IPS-18a (cell line): Measurements from ENCODE around the gene PRKCB.
A peak's percentile ranks its signal among the peaks of the same experiment; 100 is the strongest.
"Not testable (repeated sequence)": the region's sequence is repeated elsewhere in the genome, so short reads cannot be mapped to it uniquely, and the experiment has no call there.

Experiments used
- H3K27ac ChIP-seq: one replicate; pipeline ENCODE4 v1.5.1; 2013; ENCODE audit warnings: low read length
- H3K27me3 ChIP-seq: one replicate; pipeline ENCODE4 v1.6.1; 2013; ENCODE audit warnings: mild to moderate bottlenecking, low read length; ENCODE audit not compliant: control insufficient read depth, insufficient read depth
- H3K36me3 ChIP-seq: one replicate; pipeline ENCODE4 v1.6.1; 2013; ENCODE audit warnings: low read depth, low read length; ENCODE audit not compliant: control insufficient read depth
- H3K4me1 ChIP-seq: one replicate; pipeline ENCODE4 v1.6.1; 2013; ENCODE audit warnings: low read depth, low read length; ENCODE audit not compliant: control insufficient read depth
- H3K4me3 ChIP-seq: one replicate; pipeline ENCODE4 v1.5.1; 2013; ENCODE audit warnings: low read length
- H3K9ac ChIP-seq: one replicate; pipeline ENCODE4 v1.6.1; 2013; ENCODE audit warnings: mild to moderate bottlenecking, low read length, moderate library complexity
- H3K9me3 ChIP-seq: one replicate; pipeline ENCODE4 v1.6.1; 2013; ENCODE audit warnings: low read depth, low read length; ENCODE audit not compliant: control insufficient read depth

Gene PRKCB

DNA sequence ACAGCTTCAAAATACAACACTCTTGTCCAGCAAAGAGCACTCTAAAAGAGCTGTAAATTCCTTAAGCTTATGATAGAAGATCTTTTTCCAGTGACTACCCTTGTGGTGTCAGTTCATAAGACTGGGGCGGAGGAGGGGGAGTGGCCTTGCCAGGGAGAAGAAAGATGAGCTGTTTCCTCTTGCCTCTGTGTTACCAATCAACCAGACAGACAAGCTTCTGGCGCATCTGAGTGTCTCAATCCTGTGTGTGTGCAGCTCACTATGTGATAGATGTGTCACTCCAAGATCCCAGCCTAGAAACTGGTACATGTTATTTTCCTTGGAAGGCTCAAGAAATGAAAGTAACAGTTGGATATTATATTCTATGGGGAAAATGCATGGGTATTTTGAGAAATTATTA lies 253.0 kb downstream of the PRKCB start:
- Histone ChIP-seq H3K9ac (no peak overlapping the region), H3K36me3 (no peaks in the 10 kb centered on the region), H3K9me3 (no peaks in the 10 kb centered on the region), H3K27ac (no peak overlapping the region), H3K4me1 (no peaks in the 10 kb centered on the region), H3K27me3 (no peaks in the 10 kb centered on the region), H3K4me3 (no peak overlapping the region)

DNA sequence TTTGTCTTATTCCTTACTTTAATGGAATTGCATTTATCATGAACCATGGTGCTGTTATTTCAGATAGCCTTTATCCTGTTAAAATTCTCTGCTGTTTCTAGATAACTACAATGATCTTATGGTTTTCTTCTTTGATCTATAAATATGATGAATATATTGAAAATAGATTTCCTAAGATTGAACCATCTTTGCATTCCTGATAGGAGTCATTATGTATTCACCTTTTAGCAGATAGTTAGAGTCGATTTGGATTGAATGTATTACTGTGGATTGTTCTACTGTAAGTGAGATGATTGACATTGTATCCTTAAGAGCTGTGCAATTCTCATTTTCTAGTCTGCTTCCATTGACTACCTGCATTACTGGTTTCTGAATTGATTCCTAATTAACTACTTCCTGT lies 255.3 kb downstream of the PRKCB start:
- Histone ChIP-seq H3K9ac (no peak overlapping the region), H3K9me3 (peaks cover 3% of the 10 kb centered on the region), H3K27ac (no peak overlapping the region), H3K36me3 (no peaks in the 10 kb centered on the region), H3K4me3 (no peak overlapping the region), H3K27me3 (no peaks in the 10 kb centered on the region), H3K4me1 (no peaks in the 10 kb centered on the region)

DNA sequence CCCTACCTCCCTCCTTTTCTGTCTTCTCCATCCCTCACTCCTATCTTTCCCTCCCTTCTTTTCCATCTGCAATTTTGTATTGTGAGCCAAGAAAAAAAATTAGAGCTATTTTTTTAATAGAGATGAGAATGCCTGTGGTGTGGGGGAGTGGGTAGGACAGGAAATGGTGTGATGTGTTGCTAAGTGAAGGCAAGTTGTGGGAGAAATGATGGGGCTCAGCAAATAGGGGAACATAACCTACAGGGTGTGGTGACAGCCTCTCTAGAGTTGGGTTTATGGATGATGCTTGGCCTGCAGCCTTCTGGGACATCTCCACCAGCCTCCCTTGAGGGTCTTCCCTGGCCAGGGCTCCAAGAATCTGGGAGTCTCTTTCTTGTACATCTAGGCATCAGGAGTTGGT lies 257.3 kb downstream of the PRKCB start:
- peaks cover 3% of the 10 kb centered on the region for H3K9me3 ChIP-seq
- no peak overlapping the region for H3K27ac ChIP-seq
- no peaks in the 10 kb centered on the region for H3K36me3 ChIP-seq
- no peak overlapping the region for H3K9ac ChIP-seq
- peaks cover 6% of the 10 kb centered on the region for H3K4me1 ChIP-seq
- H3K4me3 ChIP-seq, result no peak overlapping the region
- H3K27me3 ChIP-seq, result no peaks in the 10 kb centered on the region

DNA sequence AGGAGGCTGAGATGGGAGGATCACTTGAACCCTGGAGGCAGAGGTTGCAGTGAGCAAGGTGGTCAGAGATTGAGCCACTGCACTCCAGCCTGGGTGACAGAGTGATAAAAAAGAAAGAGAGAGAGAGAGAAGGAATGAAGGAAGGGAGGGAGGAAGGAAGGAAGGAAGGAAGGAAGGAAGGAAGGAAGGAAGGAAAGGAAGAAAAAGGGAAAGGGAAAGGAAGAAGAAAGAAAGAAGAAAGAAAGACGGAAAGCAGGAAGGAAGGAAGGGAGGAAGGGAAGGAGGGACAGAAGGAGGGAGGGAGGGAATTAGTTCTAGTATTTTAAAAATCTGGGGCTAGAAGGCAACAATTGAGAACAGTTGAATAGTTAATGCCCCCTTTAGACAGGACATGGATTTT lies 258.9 kb downstream of the PRKCB start:
- no peaks in the 10 kb centered on the region for H3K36me3 ChIP-seq
- no peak overlapping the region for H3K9ac ChIP-seq
- peaks cover 3% of the 10 kb centered on the region for H3K9me3 ChIP-seq
- no peak overlapping the region for H3K27ac ChIP-seq
- H3K27me3 ChIP-seq, result no peaks in the 10 kb centered on the region
- no peak overlapping the region for H3K4me3 ChIP-seq
- peaks cover 19% of the 10 kb centered on the region for H3K4me1 ChIP-seq

DNA sequence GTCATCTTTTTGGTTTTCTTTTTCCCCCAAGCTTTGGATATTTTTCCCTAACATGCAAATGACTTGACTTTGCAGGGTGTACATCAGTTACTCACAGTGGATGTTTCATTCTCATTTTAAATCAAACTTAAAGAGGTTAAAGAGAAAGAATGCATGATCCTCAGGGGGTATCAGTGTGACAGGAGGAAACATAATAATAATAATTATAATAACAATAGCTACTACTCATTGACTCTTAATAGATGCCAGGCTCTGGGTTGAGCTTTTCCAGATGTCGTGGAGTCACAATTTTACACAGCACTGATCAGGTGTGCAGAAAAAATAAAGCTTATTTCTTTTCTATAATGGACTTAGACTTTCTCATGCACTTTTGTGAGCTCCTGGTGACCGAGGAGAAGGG lies 263.1 kb downstream of the PRKCB start:
- H3K9ac ChIP-seq, result peak overlapping the region; percentile 44
- no peaks in the 10 kb centered on the region for H3K36me3 ChIP-seq
- no peaks in the 10 kb centered on the region for H3K27me3 ChIP-seq
- H3K4me3 ChIP-seq, result peak overlapping the region; percentile 25
- peaks cover 3% of the 10 kb centered on the region for H3K9me3 ChIP-seq
- peaks cover 32% of the 10 kb centered on the region for H3K4me1 ChIP-seq
- peak overlapping the region; percentile 92 for H3K27ac ChIP-seq

GRCh38 chr16:24101431-24101830 lies 265.6 kb downstream of the PRKCB start:
- no peaks in the 10 kb centered on the region for H3K36me3 ChIP-seq
- no peaks in the 10 kb centered on the region for H3K9me3 ChIP-seq
- H3K4me3 ChIP-seq, result no peak overlapping the region
- H3K27ac ChIP-seq, result no peak overlapping the region
- peaks cover 32% of the 10 kb centered on the region for H3K4me1 ChIP-seq
- no peak overlapping the region for H3K9ac ChIP-seq
- H3K27me3 ChIP-seq, result no peaks in the 10 kb centered on the region

GRCh38 chr16:24102209-24102660 lies 266.5 kb downstream of the PRKCB start:
- no peak overlapping the region for H3K9ac ChIP-seq
- H3K36me3 ChIP-seq, result no peaks in the 10 kb centered on the region
- H3K4me3 ChIP-seq, result no peak overlapping the region
- peaks cover 36% of the 10 kb centered on the region for H3K4me1 ChIP-seq
- H3K27ac ChIP-seq, result no peak overlapping the region
- no peaks in the 10 kb centered on the region for H3K27me3 ChIP-seq
- no peaks in the 10 kb centered on the region for H3K9me3 ChIP-seq

DNA sequence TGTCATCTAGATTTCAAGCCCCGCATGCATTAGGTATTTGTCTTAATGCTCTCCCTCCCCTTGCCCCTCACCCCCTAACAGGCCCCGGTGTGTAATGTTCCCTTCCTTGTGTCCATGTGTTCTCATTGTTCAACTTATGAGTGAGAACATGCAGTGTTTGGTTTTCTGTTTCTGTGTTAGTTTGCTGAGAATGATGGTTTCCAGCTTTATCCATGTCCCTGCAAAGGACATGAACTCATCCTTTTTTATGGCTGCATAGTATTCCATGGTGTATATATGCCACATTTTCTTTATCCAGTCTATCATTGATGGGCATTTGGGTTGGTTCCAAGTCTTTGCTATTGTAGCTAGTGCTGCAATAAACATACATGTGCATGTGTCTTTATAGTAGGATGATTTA lies 269.7 kb downstream of the PRKCB start:
- H3K4me1 ChIP-seq, result peaks cover 24% of the 10 kb centered on the region
- H3K27me3 ChIP-seq, H3K9me3 ChIP-seq, H3K9ac ChIP-seq, H3K27ac ChIP-seq, H3K4me3 ChIP-seq, H3K36me3 ChIP-seq: not testable (repeated sequence)

DNA sequence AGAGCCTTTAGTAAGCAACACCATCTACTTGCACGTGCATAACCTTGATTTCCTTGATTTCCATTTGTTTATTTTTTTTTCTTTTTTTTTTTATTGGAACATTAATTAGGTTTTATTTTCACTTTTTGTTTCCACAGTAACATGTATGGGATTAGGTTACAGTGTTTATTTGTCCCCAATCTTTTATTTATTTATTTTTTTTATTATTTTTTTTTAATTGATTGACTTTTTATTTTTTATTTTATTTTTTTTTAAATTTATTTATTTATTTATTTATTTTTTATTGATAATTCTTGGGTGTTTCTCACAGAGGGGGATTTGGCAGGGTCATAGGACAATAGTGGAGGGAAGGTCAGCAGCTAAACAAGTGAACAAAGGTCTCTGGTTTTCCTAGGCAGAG lies 272.3 kb downstream of the PRKCB start:
- H3K36me3 ChIP-seq, H3K27me3 ChIP-seq, H3K9me3 ChIP-seq, H3K4me3 ChIP-seq, H3K27ac ChIP-seq, H3K9ac ChIP-seq: not testable (repeated sequence)
- peaks cover 11% of the 10 kb centered on the region for H3K4me1 ChIP-seq

DNA sequence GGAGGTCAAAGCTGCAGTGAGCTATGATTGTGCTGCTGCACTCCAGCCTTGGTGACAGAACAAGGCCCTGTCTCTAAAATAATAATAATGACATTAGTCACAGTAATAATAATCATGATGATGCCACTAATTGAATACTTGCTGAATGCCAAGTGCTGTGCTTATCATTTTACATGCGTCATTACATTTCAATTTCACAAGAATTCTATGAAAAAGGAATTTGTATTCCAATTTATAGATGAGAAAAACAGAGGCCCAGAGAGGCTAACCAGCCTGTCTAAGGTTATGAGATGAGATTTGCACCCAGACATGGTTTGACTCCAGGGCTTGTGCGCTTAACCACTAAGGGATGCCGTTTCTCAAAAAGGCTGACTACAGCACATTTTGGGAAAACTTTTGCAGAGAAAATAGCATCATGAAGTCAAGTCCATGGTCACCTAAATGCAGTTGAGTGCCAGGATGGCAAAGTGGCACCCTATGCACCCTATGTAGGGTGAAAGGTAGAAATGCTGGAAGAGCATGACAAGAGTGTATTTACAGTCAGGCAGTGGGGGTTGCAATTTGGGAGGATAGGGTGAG lies 276.0 kb downstream of the PRKCB start:
- no peaks in the 10 kb centered on the region for H3K27me3 ChIP-seq
- no peak overlapping the region for H3K27ac ChIP-seq
- H3K36me3 ChIP-seq, result no peaks in the 10 kb centered on the region
- no peak overlapping the region for H3K4me3 ChIP-seq
- H3K4me1 ChIP-seq, result peaks cover 12% of the 10 kb centered on the region
- no peak overlapping the region for H3K9ac ChIP-seq
- no peaks in the 10 kb centered on the region for H3K9me3 ChIP-seq

DNA sequence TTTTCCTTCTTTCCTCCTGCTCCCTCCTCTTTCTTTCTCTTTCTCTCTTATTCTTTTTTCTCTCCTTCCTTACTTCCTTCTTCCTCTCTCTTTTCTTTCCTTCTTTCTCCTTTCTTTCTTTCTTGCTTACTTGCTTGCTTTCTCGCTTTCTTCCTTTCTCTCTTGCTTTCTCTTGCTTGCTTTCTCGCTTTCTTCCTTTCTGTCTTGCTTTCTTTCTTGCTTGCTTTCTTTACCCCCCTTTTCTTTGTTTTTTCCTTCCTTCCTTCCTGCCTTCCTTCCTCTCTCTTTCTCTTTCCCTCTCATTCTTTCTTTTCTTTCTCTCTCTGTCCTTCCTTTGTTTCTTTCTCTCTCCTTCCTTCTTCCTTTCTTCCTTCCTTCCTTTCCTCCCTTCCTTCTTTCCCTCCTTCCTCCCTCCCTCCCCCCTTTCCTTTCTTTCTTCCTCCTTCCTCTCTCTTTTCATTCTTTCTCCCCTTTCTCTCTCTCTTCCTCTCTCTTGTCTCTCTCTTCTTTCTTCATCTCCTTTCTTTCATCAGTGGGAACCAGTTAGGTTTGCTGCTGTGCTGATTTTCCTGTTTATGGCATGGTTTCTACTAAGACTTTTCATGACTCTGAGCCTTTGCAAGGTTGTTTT lies 277.4 kb downstream of the PRKCB start:
- H3K4me3 ChIP-seq, result no peak overlapping the region
- no peaks in the 10 kb centered on the region for H3K27me3 ChIP-seq
- peaks cover 15% of the 10 kb centered on the region for H3K4me1 ChIP-seq
- H3K9ac ChIP-seq, result no peak overlapping the region
- H3K36me3 ChIP-seq, result no peaks in the 10 kb centered on the region
- H3K27ac ChIP-seq, result no peak overlapping the region
- no peaks in the 10 kb centered on the region for H3K9me3 ChIP-seq

DNA sequence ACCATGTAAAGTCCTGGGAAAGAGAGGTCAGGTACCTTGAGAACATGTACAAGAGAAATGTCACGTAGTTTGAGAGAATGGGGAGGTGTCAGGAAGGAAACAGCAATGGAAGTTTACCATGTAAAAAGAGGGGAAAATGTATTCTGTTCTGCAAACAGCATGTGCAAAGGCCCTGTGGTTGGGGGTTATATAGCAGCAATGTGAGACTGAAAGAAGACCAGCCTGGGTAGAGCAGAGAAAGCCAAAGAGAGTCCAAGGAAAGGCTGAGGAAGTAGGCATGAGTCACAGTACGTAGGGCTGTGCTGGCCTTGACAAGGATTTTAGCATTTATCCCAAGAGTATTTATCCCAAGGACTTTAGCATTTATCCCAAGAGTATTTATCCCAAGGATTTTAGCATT lies 279.1 kb downstream of the PRKCB start:
- Histone ChIP-seq H3K4me1 (peaks cover 26% of the 10 kb centered on the region), H3K9ac (no peak overlapping the region), H3K36me3 (no peaks in the 10 kb centered on the region), H3K4me3 (no peak overlapping the region), H3K27me3 (no peaks in the 10 kb centered on the region), H3K27ac (no peak overlapping the region), H3K9me3 (no peaks in the 10 kb centered on the region)
